GM12875 (cell line): ENCODE measurements around the gene TSEN2.

Source experiments
- H3K4me3 ChIP-seq: one replicate; pipeline ENCODE4 v1.5.1; 2011; ENCODE audit warnings: low read depth, low read length, control low read depth
- TF ChIP-seq, protein P1 (sequence below): IDR thresholded peaks from 2 replicates; pipeline ENCODE4 v1.5.1; 2011; ENCODE audit warnings: low read depth, mild to moderate bottlenecking, control low read depth, inconsistent platforms, low read length, moderate library complexity, borderline replicate concordance; ENCODE audit not compliant: insufficient read depth

TSEN2 gene

DNA sequence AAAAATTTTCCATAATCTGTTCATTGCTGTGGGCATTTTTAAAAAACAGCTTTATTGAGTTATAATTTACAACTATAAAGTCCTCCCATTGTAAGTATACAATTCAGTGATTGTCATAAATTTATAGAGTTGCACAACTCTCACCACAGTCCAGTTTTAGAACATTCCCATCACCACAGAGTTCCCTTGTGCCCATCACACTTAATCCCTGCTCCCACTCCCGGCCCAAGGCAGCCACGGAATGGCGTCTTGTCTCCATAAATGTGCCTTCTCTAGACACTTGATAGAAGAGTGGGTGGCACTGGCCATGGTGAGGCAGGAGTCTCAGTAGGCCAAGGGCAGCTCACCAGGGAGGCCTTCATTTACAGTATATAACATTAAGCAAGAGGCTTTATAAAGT, 6.3 kb downstream of the TSEN2 start:
- no peak overlapping the region for H3K4me3 ChIP-seq
- TF ChIP-seq, protein P1, sequence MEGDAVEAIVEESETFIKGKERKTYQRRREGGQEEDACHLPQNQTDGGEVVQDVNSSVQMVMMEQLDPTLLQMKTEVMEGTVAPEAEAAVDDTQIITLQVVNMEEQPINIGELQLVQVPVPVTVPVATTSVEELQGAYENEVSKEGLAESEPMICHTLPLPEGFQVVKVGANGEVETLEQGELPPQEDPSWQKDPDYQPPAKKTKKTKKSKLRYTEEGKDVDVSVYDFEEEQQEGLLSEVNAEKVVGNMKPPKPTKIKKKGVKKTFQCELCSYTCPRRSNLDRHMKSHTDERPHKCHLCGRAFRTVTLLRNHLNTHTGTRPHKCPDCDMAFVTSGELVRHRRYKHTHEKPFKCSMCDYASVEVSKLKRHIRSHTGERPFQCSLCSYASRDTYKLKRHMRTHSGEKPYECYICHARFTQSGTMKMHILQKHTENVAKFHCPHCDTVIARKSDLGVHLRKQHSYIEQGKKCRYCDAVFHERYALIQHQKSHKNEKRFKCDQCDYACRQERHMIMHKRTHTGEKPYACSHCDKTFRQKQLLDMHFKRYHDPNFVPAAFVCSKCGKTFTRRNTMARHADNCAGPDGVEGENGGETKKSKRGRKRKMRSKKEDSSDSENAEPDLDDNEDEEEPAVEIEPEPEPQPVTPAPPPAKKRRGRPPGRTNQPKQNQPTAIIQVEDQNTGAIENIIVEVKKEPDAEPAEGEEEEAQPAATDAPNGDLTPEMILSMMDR, result no peak

DNA sequence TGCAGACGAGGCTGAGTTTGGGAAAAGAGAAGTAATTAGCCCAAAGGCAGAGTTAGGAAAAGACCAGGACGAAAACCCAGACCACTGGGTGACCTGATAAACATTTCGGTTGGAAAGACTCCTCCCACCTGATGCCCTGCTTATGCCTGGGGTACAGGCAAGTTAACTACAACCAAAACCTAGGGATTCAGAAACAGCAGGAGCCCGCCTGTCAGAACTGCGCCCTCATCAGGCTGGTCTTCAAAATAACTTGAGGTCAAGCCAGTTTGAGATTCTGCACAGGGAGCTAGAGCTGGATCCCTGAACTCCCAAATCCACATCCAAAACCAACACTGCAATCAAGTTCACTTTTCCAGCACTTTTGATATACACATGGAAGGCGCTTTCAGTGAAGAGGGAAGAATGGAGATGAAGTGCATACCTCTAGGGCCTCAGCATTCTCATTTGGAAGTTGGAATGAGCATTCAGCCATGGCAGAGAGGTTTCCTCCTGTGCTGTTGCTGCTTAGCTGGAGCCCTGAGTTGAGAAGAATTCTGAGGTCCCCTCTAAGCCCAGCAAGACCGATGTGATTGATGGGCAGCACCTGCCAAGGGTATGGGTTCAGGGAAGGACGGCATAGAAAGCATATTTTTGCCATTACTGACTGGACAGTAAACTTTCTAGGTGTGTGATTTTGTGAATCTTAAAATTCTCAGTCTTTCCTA, 11.6 kb downstream of the TSEN2 start:
- TF ChIP-seq, protein P1, result no peak
- H3K4me3 ChIP-seq, result no peak overlapping the region

DNA sequence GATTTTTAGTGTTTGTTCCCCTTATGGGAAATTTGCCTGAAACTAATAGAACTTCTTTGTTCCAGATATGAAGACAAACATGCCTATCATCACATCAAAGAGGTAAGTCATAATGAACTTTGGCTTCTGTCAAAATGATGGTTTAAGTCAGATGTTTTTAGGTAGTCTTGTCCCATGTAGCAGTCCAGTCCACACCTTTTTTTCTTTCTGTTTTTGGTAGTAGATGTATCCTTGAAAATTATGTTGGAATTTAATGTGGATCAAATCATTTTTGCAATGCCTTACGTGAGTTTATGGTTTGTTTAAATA, 12.1 kb downstream of the TSEN2 start:
- no peak overlapping the region for H3K4me3 ChIP-seq
- TF ChIP-seq, protein P1, result no peak

DNA sequence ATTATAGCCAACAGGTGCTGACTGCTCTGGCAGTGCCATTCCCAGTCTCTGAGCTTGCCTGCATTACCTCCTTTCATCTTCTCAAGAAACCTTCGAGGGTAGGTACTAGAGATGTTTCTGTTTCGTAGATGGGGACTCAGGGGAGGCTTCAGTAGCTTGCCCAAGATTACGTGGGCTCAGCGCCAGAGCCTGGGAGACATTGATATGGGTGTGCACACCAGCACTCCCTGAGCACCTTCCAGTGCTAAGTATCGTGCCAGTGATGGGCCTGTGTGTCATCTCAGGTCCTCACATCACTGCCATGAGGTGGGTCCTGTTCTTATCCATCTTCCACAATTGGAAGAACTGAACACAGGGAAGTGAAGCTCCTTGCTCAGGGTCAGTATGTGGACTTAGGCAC, 15.2 kb downstream of the TSEN2 start:
- no peak overlapping the region for H3K4me3 ChIP-seq
- TF ChIP-seq, protein P1, result no peak

DNA sequence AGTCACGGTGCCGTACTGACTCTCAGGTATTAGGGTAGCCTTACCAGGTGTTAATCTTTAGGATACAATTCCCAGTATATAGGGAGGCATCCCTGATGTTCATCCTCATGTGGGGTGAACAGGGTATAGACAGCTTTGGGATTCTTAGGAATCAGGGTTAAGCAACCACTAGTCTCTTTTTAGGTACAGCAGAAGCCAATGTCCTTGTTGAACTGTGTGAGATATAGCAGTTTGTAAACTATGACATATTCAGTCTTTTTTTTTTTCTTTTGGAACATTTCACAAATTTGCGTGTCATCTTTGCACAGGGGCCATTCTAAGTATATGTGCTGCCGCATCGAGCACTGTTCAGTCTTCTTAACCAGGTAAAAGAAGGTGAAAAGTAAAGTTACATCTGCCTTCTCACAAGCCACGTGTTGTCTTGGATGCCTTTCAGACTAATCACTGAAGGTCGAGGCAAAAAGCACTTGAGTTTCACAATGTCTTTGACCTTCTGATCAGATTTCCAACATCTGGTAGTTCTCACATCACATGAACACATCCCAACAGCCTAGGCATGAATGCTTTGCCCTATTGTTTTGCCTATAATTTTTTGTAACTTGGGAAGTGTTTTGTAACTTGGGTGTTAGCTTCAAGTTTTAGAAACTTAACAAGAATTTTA, 17.2 kb downstream of the TSEN2 start:
- TF ChIP-seq, protein P1, result no peak
- no peak overlapping the region for H3K4me3 ChIP-seq

DNA sequence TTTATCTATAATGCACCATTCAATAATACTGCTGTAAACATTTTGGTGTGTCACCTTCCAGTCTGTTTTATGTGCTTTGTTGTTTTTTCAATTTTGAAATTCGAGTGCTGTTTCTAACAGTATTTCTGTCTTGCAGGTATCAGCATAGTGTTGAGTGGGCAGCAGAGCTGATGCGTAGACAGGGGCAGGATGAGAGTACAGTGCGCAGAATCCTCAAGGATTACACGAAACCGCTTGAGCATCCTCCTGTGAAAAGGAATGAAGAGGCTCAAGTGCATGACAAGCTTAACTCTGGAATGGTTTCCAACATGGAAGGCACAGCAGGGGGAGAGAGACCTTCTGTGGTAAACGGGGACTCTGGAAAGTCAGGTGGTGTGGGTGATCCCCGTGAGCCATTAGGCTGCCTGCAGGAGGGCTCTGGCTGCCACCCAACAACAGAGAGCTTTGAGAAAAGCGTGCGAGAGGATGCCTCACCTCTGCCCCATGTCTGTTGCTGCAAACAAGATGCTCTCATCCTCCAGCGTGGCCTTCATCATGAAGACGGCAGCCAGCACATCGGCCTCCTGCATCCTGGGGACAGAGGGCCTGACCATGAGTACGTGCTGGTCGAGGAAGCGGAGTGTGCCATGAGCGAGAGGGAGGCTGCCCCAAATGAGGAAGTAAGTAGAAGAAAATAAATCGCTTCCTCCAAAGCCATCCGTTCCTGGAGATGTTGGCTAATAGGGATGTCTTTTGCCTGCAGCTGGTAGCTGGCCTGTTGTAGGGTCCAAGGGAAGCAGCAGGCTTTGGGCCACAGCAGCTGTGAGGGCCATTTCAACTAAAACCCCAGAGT, 19.1 kb downstream of the TSEN2 start:
- H3K4me3 ChIP-seq, result no peak overlapping the region
- TF ChIP-seq, protein P1, result no peak
